Activated effector memory CD4-positive, alpha-beta T cell treated with anti-CD3 and anti-CD28 coated beads, Interleukin-2, amount 50 U/mL, for 16 hours (primary cell): ENCODE results near the gene TMEM184B.

Experiments
- DNase-seq: peaks from one replicate; pipeline ENCODE4 v3.0.0-alpha.2; 2020

TMEM184B gene

GRCh38 chr22:38305471-38306448 is 33.0 kb upstream of the TMEM184B start:
- DNase-seq, result peak; percentile 77

GRCh38 chr22:38304526-38304925 is 31.7 kb upstream of the TMEM184B start:
- DNase-seq, result no peak

GRCh38 chr22:38303974-38304373 is 31.2 kb upstream of the TMEM184B start:
- no peak for DNase-seq

- no peak for DNase-seq
These were observed 30.1 kb upstream of the TMEM184B start for GRCh38 chr22:38302906-38303305.

- DNase-seq, result no peak
These were observed 28.1 kb upstream of the TMEM184B start for GRCh38 chr22:38300946-38301345.

- no peak for DNase-seq
These were observed 27.6 kb upstream of the TMEM184B start for GRCh38 chr22:38300197-38300945.

- no peak for DNase-seq
These were observed 26.9 kb upstream of the TMEM184B start for GRCh38 chr22:38299770-38300102.

- DNase-seq, result peak; percentile 72
These were observed 25.6 kb upstream of the TMEM184B start for GRCh38 chr22:38298312-38299005.

- DNase-seq, result no peak
These were observed 23.6 kb upstream of the TMEM184B start for GRCh38 chr22:38296372-38296771.

GRCh38 chr22:38295863-38296262 is 23.1 kb upstream of the TMEM184B start:
- DNase-seq, result no peak

GRCh38 chr22:38295339-38295738 is 22.5 kb upstream of the TMEM184B start:
- DNase-seq, result no peak

GRCh38 chr22:38294193-38294592 is 21.4 kb upstream of the TMEM184B start:
- DNase-seq, result no peak

- no peak for DNase-seq
These were observed 19.9 kb upstream of the TMEM184B start for GRCh38 chr22:38292694-38293093.

- DNase-seq, result no peak
These were observed 18.5 kb upstream of the TMEM184B start for GRCh38 chr22:38291201-38291777.

GRCh38 chr22:38290347-38290746 is 17.5 kb upstream of the TMEM184B start:
- DNase-seq, result no peak

- no peak for DNase-seq
These were observed 16.8 kb upstream of the TMEM184B start for GRCh38 chr22:38289583-38290082.

GRCh38 chr22:38286915-38287669 is 14.3 kb upstream of the TMEM184B start:
- no peak for DNase-seq

GRCh38 chr22:38285018-38285417 is 12.2 kb upstream of the TMEM184B start:
- DNase-seq, result no peak

- no peak for DNase-seq
These were observed 11.2 kb upstream of the TMEM184B start for GRCh38 chr22:38284042-38284402.

- DNase-seq, result no peak
These were observed 9.6 kb upstream of the TMEM184B start for GRCh38 chr22:38282397-38282796.

- no peak for DNase-seq
These were observed 3.4 kb upstream of the TMEM184B start for GRCh38 chr22:38276166-38276565.
